Stimulated activated CD4-positive, alpha-beta T cell treated with anti-CD3 and anti-CD28 coated beads, Interleukin-1b, Interleukin-23, amount 100 ng/mL, for 1 hour (primary cell): ENCODE results near the gene KMT2E.

ENCODE experiments used
- DNase-seq, 2 donors: peaks; one replicate each; pipeline ENCODE4 v3.0.0-alpha.2; 2020; ENCODE audit warnings: low read depth in 2 of 2

KMT2E gene

DNA sequence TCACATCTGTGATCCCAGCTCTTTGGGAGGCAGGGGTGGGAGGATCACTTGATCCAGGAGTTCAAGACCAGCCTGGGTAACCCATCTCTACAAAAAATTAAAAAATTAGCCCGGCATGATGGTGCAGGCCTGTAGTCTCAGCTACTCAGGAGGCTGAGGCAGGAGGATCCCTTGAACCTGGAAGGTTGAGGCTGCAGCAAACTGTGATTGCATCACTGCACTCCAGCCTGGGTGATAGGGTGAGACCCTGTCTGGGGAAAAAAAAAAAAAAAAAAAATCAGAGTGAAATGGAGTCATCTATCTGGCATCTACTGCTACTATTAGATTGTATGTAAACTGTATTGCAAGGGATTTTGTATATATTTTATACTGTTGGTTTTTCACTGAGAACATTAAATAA, 59.1 kb downstream of the KMT2E start:
- DNase-seq = no peak

DNA sequence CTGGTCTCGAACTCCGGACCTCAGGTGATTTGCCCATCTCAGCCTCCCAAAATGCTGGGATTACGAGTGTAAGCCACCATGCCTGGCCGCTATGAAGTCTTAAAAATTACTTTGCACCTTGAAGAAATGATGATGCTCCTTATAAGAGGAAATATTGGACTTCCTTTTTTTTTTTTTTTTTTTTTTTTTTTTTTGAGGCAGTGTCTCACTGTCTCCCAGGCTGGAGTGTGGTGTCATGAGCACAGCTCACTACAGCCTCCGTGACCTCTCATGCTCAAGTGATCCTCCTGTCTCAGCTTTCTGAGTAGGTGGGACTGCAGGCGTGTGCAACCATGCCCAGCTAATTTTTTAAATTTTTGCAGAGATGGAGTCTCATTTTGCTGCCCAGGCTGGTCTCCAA, 65.3 kb downstream of the KMT2E start:
- DNase-seq = no peak

DNA sequence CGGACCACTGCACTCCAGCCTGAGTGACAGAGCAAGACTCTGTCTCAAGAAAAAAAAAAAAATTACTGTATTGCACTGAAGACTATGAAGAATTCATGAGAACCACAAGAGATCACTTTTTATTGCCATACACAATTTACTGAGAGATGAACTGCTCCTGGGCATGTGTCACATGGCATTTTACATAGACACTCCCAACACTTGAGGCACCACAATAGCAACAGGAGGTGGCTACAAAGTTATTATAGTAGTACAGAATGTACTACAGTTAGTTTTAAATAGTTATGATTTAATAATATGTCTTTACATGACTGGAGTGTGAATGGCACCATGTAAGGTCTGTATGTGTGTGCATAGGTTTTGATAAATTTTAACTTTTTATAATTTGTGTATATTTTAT, 70.6 kb downstream of the KMT2E start:
- no peak for DNase-seq

DNA sequence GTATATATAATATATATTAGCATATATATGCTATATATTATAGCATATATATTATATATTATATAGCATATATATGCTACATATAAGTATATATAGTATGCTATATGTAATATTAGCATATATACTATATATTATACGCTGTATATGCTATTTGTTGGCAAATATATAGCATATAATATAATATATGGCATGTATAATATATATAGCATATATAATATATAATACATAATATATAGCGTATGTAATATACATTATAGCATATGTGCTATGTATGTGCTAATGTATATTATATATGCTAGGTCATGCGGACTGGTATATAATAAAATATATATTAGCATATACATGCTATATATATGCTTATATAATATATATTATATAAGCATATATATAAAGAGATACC, 72.8 kb downstream of the KMT2E start:
- DNase-seq = no peak

DNA sequence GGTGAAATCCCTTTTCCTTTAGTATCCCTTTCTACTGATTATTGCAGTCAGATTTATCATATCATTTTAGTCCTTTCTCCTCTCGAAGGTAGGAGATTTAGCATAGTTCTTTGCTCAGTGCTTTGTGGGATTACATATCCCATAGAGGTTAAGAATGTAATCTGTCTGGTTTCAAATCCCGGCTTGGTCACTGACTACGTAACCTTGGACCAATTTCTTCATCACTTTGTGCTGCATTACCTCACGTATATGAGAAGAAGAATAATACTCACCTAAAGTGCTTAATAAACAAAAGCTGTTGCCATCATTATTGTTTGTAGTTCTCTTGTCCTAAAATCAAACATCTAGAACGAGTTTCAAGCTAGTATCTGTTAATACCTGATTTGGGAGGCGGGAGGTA, 74.0 kb downstream of the KMT2E start:
- DNase-seq = no peak

DNA sequence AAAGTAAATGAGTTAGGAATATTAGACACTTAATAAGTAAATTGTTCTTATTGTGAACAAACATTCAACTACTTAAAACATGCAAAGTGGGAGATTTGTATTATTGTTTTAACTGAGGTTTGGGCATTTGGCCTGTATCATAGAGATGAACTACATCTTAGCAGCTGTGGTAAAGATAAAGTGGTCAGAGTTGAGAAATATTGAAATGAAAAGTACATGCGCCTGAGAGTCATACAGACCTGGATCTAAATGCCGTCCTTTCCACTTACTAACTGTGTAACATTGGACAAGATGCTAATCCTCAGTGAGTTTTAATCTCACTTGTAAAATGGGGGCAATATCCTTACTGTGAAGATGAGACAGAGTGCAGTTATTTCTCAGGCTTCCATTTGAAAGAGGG, 74.5 kb downstream of the KMT2E start:
- DNase-seq = no peak

DNA sequence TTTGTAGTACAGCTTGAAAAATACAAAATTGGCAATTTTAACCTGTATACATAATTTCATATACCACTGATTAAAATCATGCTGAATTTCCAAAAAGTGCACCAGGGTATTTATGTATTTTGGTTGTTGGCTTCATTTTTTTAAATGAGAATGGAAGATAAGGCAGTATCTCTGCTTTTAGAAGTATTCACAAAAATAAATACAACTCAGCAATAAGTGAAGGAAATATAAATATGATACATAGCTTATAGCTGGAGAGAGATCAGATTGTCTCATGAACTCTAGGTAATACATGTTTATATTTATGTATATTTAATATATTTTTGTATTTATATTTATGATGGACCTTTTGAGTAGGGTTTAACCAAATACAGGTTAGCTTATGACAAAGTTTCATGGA, 81.0 kb downstream of the KMT2E start:
- DNase-seq = no peak

DNA sequence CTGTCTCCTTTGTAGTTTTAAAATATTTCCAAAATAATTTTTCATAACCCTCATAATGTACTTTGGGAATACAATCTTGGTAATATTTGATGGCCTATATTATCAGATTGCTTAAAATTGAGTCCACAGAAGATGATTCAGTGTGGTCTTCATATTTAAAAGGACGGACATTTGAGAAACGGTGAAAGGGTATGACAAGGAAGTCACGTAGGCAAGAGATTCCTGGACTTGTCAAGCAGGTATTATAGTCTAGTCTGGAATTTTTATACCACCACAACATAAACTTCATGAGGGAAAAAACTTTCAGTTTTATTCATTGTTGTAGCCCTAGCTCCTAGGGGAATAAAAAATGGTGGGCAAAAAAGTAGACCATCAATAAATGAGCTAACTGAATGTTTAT, 82.3 kb downstream of the KMT2E start:
- no peak for DNase-seq

DNA sequence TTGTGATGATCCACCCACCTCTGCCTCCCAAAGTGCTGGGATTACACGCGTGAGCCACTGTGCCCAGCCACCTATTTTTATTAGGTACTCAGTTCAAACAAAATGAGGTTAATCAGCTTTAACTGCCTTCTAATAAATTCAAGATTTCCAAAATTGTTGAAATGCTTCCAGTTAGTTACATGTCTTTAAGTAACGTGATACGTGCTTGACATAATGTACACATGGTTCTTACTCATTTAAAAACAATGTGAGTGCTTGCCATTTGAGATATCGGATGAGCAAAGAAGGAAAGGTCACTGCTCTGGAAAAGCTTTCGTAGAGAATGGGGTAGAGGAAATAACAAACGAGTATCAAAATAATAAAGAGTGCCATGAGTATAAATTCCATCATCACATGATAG, 83.6 kb downstream of the KMT2E start:
- no peak for DNase-seq

DNA sequence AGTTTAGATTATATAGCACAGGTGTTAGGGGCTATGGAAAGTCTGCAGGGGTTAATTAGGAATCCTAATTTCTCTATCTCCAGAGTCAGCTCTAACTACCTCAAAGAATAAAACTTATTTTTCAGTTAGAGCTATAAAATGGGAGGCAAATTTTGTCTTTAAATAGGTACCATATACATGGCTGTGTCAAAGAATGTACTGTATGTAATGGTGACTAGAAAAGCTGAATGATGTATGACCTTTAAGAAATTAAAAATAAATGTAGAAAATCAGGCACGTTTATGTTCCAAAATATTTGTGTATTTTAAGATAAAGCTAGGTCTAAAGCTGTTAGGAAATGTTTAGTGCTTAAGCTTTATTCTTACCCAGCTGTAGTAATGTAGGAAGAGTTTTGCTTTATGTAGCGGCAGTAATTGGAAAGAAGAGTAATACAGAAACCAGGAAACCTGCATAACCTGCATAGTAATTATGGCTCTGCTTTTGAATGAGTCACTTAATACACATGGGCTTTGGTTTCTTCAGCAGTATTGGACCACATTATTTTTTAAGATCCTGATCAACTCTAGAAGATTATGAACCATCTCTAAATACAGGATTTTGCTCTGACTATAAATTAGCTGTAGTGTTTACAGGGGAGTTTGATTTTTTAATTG, 85.0 kb downstream of the KMT2E start:
- no peak for DNase-seq

DNA sequence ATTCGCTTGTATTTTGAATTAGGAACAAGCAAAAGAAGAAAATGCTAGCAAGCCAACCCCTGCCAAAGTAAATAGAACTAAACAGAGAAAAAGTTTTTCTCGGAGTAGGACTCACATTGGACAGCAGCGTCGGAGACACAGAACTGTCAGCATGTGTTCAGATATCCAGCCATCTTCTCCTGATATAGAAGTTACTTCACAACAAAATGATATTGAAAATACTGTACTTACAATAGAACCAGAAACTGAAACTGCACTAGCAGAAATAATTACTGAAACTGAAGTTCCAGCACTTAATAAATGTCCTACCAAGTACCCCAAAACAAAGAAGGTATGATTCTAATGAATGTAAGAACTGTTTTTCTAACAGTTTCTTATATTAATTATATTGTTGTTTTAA, 87.9 kb downstream of the KMT2E start:
- DNase-seq = no peak

DNA sequence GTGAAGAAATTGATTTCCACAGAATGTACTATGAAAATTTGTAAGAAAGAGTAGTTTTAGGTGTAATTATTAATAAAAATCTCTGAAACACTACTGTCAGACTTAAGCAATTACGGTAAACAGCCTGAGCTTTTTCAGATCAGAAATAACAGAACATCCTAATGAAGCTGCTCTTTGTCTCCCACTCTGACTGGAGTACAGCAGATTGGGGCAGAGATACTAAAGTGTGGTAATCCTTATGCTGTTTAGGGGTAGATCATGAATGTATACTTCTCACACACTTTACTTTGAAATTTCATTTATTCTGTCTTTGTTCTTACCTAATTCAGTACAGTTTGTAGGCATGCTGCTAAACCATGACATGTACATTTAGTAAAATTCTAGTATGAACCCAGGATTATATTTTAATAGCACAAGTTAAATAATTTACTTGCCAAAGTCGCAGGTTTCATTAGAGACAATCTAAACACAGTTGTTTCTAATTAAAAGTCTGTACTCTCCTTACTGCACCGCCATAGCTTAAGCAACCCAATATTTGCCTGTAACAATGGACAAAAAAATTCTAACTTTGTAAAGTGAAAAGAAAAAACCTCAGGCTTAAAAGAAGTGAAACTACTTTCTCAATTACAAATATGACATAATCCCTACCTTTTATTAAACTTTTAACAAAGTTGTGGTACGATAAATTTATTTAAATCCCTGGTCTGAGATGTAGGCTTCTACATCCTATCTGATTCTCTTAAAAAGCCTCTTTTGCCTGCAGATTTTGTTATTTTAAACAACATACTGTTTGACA, 88.8 kb downstream of the KMT2E start:
- no peak for DNase-seq

DNA sequence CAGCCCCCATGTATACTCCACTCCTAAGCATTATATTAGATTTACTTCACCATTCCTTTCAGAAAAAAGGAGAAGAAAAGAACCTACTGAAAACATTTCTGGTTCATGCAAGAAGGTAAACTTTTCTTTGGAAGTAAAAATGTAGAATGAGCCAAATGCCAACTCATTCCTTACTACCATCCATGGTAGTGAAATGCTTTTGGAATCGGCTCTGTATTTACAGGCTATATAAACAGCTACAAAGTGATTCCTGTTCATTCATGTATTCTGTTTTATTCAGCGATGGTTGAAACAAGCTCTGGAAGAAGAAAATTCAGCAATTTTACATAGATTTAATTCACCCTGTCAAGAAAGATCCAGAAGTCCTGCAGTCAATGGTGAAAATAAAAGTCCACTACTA, 91.6 kb downstream of the KMT2E start:
- DNase-seq = no peak

DNA sequence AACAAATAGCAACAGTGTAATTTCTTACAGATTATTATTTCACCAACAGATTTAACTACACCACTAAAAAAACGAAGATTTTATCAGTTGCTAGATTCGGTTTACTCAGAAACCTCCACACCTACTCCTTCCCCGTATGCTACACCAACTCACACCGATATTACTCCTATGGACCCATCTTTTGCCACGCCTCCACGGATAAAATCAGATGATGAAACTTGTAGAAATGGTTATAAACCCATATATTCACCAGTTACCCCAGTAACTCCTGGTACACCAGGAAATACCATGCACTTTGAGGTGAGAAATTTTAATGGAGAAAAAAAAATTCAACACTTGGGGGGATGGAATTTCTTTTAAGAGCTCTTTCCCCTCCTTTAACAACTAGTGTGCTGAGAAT, 92.5 kb downstream of the KMT2E start:
- no peak for DNase-seq

DNA sequence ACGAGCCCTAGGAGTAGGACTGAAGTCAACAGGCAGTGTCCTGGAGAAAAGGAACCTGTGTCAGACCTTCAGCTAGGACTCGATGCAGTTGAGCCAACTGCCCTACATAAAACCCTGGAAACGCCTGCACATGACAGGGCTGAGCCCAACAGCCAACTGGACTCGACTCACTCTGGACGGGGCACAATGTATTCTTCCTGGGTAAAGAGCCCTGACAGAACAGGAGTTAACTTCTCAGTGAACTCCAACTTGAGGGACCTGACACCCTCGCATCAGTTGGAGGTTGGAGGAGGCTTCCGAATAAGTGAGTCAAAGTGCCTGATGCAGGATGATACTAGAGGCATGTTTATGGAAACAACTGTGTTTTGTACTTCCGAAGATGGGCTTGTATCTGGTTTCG, 93.5 kb downstream of the KMT2E start:
- DNase-seq = no peak

DNA sequence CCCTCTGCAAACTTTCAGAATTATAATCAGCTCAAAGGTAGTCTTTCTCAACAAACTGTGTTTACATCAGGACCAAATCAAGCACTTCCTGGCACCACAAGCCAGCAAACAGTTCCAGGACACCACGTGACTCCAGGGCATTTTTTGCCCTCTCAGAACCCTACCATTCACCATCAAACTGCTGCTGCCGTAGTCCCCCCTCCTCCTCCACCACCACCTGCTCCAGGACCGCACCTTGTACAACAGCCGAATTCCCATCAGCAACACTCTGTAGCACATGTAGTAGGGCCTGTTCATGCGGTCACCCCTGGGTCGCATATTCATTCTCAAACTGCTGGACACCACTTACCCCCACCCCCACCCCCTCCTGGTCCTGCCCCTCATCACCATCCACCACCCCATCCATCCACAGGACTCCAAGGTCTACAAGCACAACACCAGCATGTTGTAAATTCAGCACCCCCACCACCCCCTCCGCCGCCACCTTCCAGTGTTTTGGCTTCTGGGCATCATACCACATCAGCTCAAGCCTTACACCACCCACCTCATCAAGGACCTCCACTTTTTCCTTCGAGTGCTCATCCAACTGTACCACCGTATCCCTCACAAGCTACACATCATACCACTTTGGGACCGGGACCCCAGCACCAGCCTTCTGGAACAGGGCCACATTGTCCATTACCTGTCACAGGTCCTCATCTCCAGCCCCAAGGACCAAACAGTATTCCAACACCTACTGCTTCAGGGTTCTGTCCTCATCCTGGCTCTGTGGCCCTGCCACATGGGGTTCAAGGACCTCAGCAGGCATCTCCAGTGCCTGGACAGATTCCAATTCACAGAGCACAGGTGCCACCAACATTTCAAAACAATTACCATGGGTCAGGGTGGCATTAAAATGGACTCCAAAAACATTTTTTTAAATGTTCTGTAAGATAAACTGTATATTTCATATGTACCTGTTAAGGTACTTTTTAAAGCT, 98.7 kb downstream of the KMT2E start:
- no peak for DNase-seq

DNA sequence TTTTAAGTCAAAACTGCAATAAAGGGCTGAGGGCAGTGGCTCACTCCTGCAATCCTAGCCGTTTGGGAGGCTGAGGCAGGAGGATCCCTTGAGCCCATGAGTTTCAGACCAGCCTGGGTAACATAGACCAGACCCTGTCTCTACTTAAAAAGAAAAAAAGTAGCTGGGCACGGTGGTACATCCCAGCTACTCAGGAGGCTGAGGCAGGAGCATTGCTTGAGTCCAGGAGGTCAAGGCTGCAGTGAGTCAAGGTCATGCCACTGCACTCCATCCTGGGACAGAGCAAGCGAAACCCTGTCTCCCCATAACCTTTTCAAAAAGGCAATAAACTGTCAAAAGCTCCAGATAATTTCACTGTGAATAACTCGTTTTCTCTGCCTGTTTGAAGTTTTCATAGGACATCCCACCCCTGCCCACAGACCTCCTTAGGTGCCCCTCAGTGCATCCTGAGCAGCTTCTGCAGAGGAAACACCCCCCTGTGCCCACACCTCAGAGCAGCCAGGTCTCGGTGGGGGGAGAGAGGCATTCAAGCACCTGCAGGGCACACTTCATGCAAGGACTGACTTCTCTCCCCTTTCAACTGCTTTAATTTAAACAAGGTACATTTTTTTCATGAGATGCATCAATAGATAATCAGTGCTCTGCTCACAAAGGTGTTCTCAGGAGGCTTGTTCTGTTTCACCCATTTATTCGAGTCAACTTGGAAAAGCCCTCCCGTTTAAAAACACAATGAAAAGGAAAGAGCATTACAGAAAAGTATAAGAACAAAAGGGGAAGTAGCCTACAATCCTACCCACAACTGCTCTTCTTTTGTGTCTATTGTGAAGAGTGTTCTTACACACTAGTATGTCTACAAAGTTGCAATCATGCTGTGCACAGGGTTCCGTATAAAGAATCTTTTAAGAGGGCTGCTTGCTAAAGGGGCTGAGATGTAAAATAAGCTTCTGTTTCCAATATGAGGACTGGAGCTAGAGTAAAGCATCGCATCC, 104.9 kb downstream of the KMT2E start:
- DNase-seq = no peak

DNA sequence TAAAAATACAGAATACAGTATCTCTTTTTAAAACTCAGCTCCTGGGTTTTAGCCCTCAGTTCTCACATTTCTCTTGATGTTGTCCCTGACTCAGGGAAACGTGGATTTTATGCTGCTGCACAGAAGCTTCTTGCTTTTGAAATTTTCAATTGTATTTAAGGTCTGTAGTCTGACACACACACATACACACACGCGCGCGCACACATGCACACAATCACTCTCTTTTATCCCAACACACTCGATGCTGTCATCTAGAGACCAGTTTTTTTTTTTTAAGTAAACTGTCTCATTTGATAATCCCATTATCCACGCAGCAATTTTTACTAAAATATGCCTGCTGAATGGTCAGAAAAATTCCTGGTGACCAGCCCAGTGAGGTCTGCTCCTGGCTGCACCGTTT, 108.6 kb downstream of the KMT2E start:
- DNase-seq = no peak

DNA sequence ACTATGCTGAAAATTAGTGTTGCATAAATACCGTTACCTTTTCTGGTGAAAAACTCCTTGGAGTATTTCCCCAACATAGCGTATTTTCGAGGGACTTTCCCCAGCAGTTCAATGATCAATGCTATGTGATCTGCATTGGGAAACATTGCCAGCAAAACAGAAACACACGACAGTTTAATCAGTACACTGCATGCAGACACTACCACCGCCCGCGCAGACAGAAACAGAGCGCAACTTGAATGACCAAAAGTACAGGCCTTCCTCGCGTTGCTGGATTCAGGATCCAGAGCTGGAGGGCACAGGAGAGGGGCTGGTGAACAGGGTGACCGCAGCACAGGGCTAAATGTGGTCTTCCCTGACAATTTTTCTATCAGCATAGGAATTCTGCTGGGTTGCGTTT, 111.7 kb downstream of the KMT2E start:
- DNase-seq = no peak

DNA sequence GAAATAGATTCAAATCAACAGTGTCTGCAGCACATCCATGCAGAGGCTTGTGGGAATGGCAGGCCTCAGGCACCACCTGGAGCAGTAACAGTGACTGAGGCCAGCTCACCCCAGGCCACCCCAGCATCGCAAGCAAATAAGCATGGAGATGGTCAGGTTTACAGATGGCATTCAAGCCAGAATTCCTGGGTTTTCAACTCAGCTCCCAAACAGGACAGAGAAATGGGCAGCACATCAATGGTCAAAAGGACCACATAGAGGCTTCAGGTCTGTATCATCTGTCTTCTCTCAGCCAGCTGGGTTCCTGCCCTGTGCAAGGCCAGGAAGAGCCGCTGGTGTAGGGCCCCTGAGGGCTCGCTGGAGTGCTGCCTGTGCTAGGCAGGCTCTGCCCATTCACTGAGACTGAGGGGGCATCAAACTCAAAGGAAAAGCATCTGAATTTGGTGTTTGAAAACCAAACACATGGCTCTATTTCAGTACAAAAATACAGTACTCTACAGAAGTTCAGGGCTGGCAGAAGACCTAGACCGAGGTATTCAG, 112.5 kb downstream of the KMT2E start:
- DNase-seq = no peak

DNA sequence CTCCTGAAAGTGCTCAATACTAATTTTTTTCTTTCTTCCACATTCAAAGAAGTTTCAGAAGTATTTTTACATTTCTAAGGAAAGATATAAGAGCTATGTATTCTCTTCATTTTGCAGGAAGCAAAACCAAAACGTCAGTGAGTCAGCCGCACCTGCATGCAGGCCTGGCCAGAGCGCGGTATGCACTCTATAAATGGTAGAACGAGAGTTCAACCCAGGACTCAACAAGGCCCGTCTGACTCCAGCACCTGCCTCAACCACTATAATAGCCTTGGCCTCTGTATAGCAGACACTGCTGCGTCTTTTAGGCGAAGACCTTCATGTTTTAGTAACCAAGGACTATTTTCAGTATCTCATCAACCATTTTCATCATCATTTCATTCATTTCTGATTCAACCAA, 113.2 kb downstream of the KMT2E start:
- no peak for DNase-seq
